HG03460 (cell line): Measurements from ENCODE around the gene ARHGAP15.

Experiments
- ATAC-seq: cut with Tn5 transposase; IDR thresholded peaks from one replicate; pipeline ENCODE4 v1.9.1; 2021; ENCODE audit not compliant: unreplicated experiment

ARHGAP15 gene

GRCh38 chr2:143169105-143169504, 39.9 kb downstream of the ARHGAP15 start:
- ATAC-seq, result no peak

GRCh38 chr2:143171817-143172216, 42.6 kb downstream of the ARHGAP15 start:
- no peak for ATAC-seq

- ATAC-seq, result no peak
Measured at GRCh38 chr2:143175438-143175837, 46.2 kb downstream of the ARHGAP15 start.

- peak; percentile 14 for ATAC-seq
Measured at GRCh38 chr2:143176606-143177005, 47.4 kb downstream of the ARHGAP15 start.

GRCh38 chr2:143177096-143177786, 48.0 kb downstream of the ARHGAP15 start:
- peak; percentile 97 for ATAC-seq

GRCh38 chr2:143181494-143181893, 52.3 kb downstream of the ARHGAP15 start:
- no peak for ATAC-seq

GRCh38 chr2:143182649-143183048, 53.4 kb downstream of the ARHGAP15 start:
- no peak for ATAC-seq

GRCh38 chr2:143183804-143184463, 54.7 kb downstream of the ARHGAP15 start:
- no peak for ATAC-seq

- no peak for ATAC-seq
Measured at GRCh38 chr2:143186876-143187275, 57.7 kb downstream of the ARHGAP15 start.

GRCh38 chr2:143190431-143190830, 61.2 kb downstream of the ARHGAP15 start:
- no peak for ATAC-seq

- ATAC-seq, result no peak
Measured at GRCh38 chr2:143192106-143192505, 62.9 kb downstream of the ARHGAP15 start.

- ATAC-seq, result no peak
Measured at GRCh38 chr2:143192716-143193115, 63.5 kb downstream of the ARHGAP15 start.

GRCh38 chr2:143193121-143193520, 63.9 kb downstream of the ARHGAP15 start:
- ATAC-seq, result no peak

- ATAC-seq, result no peak
Measured at GRCh38 chr2:143195511-143195910, 66.3 kb downstream of the ARHGAP15 start.

GRCh38 chr2:143204062-143204461, 74.8 kb downstream of the ARHGAP15 start:
- no peak for ATAC-seq

- ATAC-seq, result peak; percentile 64
Measured at GRCh38 chr2:143205106-143205764, 76.0 kb downstream of the ARHGAP15 start.

- no peak for ATAC-seq
Measured at GRCh38 chr2:143209570-143210445, 80.6 kb downstream of the ARHGAP15 start.

- no peak for ATAC-seq
Measured at GRCh38 chr2:143210446-143210819, 81.2 kb downstream of the ARHGAP15 start.

GRCh38 chr2:143217512-143218115, 88.4 kb downstream of the ARHGAP15 start:
- no peak for ATAC-seq

- ATAC-seq, result no peak
Measured at GRCh38 chr2:143218621-143219020, 89.4 kb downstream of the ARHGAP15 start.

- no peak for ATAC-seq
Measured at GRCh38 chr2:143219266-143219665, 90.0 kb downstream of the ARHGAP15 start.
